HG03139 (cell line): ENCODE data around the gene XRCC3.
"Not testable (repeated sequence)": the region's sequence is repeated elsewhere in the genome, so short reads cannot be mapped to it uniquely, and the experiment has no call there.

Experiments used
- ATAC-seq: cut with Tn5 transposase; IDR thresholded peaks from one replicate; pipeline ENCODE4 v1.9.1; 2021; ENCODE audit not compliant: unreplicated experiment

Gene XRCC3

GRCh38 chr14:103675957-103676356 lies 39.3 kb downstream of the XRCC3 start:
- no peak for ATAC-seq

- ATAC-seq: no peak
Observed at GRCh38 chr14:103671911-103672310, 43.3 kb downstream of the XRCC3 start.

GRCh38 chr14:103669370-103669769 lies 45.9 kb downstream of the XRCC3 start:
- ATAC-seq: no peak

GRCh38 chr14:103668117-103668516 lies 47.1 kb downstream of the XRCC3 start:
- no peak for ATAC-seq

DNA sequence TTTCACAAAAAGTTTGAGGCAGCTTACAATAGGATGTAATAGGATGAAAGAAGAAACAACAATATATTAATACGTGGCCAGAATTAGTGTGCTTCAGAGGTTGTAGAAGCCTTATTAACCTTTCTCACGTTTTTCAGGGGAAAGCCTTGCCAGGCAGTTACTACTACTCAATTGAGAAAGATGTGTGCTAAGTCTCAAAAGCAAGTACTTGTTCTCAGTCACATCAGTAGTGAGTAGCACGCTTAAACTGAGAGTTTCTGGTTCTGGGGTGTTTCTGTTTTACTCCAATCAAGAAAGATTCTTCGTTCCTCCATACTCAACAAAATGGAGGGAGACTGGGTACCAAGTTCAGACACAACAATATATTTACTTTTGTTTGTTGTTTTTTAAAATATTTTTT lies 47.6 kb downstream of the XRCC3 start:
- ATAC-seq: no peak

DNA sequence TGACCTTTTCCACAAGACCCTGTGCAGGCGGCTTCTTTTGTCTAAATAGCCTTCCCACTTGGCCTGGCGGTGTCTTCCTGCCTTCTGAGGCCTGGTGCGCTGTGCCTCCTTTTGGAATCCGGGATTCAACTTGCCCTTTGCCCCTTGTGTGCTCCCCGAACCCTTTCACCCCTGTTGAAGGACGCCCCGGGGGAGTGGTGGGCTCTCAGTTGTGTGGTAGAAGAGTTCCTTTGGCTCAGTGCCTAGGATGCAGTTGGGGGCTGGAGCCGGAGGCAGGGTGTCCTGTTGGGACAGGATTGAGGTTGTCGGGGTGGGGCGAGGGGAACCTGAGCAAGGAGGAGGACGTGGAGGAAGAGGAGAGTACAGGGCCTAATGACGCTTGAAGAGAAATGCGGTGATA lies 51.7 kb downstream of the XRCC3 start:
- ATAC-seq: no peak

GRCh38 chr14:103662591-103662990 lies 52.7 kb downstream of the XRCC3 start:
- ATAC-seq: no peak

DNA sequence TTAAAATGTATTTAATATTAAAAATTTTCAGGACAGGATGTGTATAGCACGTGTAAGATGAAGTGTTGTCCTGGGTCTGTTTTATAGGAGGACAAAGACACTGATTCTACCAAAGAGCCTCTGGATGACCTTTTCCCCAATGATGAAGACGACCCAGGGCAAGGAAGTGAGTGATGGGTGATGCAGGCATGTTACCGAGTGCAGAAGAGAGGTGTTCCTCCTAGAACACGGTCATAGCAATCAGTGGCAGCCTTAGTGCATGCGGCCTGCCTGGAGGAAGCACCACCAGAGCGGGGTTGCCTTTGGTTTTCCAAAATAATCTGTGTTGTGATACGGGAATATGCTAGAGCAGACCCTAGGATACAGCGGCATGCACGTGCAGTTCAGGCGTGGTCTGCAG lies 53.2 kb downstream of the XRCC3 start:
- no peak for ATAC-seq

DNA sequence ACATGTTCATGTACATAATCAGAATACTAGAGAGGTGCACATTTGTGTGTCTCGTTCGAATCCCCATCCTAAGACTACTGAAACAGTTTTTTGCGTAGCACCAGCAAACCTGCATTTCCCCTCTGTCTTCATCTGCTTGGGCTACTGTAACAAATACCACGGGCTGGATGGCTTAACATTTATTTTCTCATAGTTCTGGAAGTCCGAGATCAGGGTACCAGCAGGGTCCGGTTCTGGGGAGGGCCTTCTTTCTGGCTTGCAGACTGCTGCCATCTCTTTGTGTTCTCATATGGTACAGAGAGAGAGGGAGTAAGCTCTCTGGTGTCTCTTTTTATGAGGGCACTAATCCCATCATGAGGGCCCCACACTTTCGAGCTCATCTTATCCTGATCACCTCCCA lies 55.6 kb downstream of the XRCC3 start:
- no peak for ATAC-seq

GRCh38 chr14:103657471-103657870 lies 57.8 kb downstream of the XRCC3 start:
- no peak for ATAC-seq

- no peak for ATAC-seq
Observed at GRCh38 chr14:103656756-103657133, 58.5 kb downstream of the XRCC3 start.

- no peak for ATAC-seq
Observed at GRCh38 chr14:103656031-103656755, 59.1 kb downstream of the XRCC3 start.

DNA sequence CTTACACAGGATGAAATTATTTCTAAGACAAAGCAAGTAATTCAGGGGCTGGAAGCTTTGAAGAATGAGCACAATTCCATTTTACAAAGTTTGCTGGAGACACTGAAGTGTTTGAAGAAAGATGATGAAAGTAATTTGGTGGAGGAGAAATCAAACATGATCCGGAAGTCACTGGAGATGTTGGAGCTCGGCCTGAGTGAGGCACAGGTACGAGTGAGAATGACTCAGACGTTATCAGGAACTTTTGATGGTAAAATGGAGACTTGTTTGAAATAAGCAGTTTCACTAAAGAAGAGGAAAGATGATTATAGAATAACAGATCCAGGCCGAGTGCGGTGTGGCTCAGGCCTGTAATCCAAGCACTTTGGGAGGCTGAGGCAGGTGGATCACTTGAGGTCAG lies 60.6 kb downstream of the XRCC3 start:
- ATAC-seq: no peak

GRCh38 chr14:103653805-103654204 lies 61.4 kb downstream of the XRCC3 start:
- no peak for ATAC-seq

DNA sequence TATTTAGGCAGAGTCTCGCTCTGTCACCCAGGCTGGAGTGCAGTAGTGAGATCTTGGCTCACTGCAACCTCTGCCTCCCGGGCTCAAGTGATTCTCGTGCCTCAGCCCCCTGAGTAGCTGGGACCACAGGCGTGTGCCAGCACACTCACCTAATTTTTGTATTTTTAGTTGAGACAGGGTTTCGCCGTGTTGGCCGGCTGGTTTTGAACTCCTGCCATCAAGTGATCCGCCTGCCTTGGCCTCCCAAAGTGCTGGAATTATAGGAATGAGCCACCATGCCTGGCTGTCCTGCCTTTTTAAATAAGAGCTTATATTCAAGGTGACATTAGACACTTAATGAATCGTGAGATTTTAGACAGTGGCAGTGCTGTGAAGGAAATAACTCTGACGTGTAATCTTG lies 61.9 kb downstream of the XRCC3 start:
- not testable (repeated sequence) for ATAC-seq

GRCh38 chr14:103652806-103653205 lies 62.4 kb downstream of the XRCC3 start:
- ATAC-seq: no peak

- ATAC-seq: no peak
Observed at GRCh38 chr14:103651585-103651984, 63.7 kb downstream of the XRCC3 start.

- ATAC-seq: no peak
Observed at GRCh38 chr14:103650213-103650612, 65.0 kb downstream of the XRCC3 start.

GRCh38 chr14:103649001-103649400 lies 66.2 kb downstream of the XRCC3 start:
- ATAC-seq: no peak
